HG02588 (cell line): ENCODE data around the gene PLBD1.

Source experiments
- ATAC-seq: cut with Tn5 transposase; IDR thresholded peaks from one replicate; pipeline ENCODE4 v1.9.1; 2021; ENCODE audit warnings: mild to moderate bottlenecking, moderate library complexity; ENCODE audit not compliant: unreplicated experiment

The PLBD1 gene

DNA sequence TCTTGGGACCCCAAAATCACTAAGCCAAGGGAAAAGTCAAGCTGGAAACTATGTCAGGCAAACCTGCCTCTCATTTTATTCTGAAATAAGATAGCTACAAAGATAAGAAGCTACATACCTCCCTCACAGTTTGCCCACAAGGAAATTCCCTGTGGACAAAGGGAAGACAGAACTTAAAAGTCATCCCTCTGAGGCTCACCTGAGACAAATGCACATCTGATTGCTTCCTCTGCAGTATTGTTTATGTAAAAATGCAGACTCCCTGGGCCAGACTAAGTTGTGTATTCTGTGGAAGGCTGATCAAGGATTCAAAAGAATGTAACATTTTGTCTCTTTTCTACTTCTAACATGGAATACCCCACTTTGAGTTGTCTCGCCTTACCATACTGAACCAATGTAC is 2.5 kb upstream of the PLBD1 start:
- ATAC-seq = no peak

DNA sequence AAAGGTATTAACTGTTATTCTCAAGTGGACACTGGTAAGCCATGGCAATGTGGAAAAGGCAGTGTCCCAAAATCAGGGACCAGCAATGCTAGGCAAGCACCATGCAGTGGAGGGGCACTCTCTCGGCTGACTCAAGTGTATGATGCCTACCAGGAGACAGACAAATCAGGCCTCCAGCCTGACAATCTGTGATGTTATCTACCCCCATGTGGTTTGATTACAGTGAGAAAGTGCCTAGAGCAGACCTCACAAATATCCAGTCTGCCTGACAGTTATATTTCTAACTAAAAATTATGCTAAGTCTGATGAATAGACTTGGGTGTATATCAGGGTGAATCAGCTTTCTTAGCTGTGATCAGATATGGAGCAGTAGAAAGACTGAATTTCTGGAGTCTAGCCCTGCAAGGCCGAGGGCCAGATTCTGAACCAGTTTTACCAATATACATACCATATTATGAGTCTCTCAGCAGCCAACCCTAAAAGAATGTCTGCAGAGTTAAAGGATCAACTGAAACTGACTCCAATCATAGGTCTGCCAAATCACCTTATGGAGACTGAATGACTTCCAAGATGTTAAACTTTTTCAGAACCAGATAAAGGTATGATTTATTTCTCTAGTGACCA is 3.2 kb downstream of the PLBD1 start:
- no peak for ATAC-seq

DNA sequence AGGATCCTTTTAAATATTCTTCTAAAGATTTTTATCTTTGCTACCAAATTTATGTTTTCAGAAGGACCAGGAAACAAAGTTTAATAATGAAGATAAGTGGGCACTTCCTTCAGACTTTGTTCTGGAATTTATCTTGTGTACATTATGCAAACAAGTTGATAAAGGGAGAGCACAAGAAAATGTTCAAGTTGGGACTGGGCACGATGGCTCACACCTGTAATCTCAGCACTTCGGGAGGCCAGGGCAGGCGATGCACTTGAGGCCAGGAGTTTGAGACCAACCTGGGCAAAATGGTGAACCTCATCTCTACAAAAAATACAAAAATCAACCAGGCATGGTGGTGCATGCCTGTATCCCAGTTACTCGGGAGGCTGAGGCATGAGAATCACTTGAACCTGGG is 4.6 kb downstream of the PLBD1 start:
- no peak for ATAC-seq

GRCh38 chr12:14562279-14562678 is 5.4 kb downstream of the PLBD1 start:
- ATAC-seq = no peak

DNA sequence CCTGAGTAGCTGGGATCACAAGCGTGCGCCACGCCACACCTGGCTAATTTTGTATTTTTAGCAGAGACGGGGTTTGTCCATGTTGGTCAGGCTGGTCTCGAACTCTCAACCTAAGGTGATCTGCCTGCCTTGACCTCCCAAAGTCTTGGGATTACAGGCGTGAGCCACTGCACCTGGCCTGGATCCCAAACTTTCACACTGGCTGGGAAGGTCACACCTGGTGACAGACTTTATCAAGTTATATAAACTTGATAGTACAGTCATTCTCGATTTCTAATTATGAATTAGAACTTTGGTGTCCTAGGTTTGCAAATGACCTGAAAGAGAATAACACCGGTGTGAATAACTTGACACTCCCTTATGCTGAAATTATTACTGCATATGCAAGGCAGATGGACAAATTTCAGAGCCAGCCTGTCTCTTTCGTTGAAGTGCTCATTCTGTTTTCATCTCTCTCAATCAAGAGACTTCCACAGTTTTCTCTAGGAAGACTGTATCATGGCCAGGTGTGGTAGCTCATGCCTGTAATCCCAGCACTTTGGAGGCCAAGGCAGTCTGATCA is 5.9 kb downstream of the PLBD1 start:
- no peak for ATAC-seq

DNA sequence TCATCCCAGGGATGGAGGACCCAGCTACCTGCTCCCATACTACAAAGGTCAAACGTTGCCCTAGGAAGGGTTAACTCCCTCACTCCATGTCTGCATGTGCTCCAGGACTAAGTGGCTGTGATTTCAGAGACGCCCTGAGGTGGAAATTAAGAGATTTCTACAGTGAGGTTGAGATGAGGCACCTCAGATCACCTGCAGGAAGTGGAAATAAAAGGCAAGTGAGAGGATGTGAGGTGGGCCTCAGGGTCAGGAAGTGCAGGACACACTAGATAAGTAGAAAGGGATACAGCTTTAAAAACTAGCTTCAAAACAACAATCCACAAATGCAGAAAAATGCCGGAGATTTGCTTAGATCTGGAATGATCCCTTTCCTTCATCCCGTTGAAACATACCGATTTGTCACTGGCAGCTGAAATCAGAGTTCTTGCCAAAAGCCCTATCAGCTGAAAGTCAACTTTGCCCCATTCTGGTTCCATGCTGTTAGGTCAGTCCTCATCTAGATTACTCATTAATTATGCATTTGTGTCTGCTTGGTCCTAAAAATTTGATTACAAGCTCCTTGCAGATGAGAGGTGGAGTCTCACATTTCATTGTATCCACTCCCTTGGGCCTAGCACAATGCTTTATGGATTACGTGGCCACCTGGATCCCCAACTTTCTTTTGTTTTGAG is 6.6 kb downstream of the PLBD1 start:
- ATAC-seq = no peak

DNA sequence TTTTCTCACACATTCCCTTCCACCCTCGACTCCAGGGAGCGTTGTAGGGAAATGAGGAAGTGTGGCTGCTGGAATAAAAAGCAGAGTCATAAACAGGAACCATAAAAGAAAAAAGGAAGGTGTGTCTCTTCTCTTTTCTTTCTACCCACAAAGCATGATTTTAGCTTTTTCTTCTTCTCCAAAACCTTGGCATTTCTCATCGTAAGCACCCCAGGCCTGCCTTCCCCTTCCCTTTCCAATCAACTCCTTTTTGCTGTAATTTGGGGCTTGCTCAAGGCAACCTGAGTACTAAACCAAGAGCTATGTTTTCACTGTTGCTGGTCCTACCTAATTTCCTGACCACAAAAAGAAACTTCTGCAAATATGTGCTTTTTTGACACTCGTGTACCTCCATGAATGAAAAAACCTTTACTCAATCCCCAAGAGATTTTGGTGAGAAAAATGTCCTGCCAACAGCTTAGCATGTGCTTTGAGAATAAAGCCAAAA is 9.2 kb downstream of the PLBD1 start:
- ATAC-seq = no peak

- ATAC-seq = no peak
Observed at GRCh38 chr12:14557966-14558365, 9.7 kb downstream of the PLBD1 start.

GRCh38 chr12:14554281-14555007 is 13.2 kb downstream of the PLBD1 start:
- no peak for ATAC-seq

DNA sequence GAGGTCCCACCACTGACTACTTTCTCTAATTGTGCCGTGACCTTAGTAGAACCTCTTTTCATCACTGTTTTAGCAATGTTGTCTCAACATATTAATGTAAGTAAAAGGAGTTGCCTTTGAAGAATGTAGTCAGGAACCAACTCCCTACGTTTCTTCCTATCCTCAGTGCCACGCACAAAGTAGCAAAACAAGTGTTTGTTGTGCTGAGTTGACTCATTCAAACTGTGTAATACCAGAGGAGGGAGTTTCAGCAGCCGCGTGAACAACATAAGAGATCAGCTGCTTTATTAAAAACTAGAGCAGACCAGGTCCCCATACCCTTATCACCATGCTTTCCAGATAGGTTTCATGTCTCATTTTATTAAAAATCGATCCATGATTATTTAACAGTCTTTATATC is 19.1 kb downstream of the PLBD1 start:
- ATAC-seq = no peak

- ATAC-seq = no peak
Observed at GRCh38 chr12:14547571-14547970, 20.1 kb downstream of the PLBD1 start.

- no peak for ATAC-seq
Observed at GRCh38 chr12:14545144-14546124, 22.2 kb downstream of the PLBD1 start.

DNA sequence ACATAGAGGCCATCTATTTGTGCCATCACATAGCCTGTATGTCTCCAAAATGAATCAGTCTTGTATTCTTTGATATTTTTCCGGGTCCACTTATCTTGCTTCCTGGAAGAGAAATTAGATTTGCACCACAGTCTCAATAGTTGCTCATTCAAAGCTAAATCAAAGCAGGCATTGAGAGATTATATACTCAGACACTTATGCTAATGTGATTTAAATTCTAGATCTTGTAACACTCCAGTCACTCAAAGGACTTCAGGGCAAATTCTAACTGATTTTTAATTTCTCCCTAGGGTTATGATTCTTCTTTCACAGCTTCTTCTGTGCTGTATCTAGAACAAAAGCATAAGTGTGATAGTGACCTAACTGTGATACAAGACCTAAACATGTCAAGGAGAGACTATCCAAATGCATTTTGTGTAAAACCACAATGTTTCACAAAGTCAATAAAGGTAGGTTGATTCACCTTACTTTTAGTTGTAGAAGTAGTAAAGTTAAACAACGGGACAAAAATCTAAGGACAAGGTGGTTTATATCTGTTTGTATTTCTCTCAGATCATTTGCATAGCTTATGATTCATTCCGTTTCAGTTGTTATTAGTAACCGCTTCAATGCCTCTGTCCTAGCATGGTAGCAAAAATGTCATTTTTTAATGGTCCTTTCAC is 26.8 kb downstream of the PLBD1 start:
- no peak for ATAC-seq

DNA sequence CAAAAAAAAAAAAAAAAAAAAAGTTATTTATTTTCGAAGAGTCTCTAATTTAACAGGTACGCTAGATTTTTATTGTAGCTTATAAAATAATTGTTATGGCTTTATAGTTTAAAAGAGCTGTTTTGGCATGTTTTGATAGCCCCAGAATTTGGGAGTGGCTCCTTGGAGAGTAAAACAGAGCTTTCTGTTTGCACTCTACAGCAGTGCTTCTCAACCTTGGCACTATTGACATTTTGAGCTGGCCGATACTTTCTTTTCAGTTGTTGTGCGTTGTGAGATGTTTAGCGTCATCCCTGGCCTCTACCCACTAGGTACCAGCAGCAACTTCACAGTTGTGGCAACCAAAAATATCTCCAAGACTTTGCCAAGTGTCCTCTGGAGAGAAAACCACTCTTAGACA is 30.6 kb downstream of the PLBD1 start:
- ATAC-seq = no peak

DNA sequence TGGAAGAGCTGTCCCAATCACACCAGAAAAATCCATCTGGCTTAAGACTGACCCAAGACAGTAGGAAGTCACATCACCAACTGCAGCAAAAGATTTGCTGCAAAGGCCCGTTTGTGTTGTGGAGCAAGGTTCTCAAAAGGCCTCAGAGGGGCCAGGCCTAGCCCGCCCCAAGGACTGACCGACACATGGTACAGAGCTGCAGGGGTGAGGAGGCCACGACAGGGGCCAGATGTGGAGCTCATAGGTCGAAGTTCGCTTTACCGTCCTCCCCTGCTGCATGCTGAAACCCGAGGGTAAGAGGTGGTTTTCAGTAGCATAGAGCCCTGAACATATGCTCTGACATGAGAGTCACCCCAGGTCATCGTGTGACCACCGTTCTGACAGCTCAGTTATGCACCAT is 35.5 kb downstream of the PLBD1 start:
- ATAC-seq = no peak

- no peak for ATAC-seq
Observed at GRCh38 chr12:14525964-14526363, 41.7 kb downstream of the PLBD1 start.

GRCh38 chr12:14521822-14522221 is 45.9 kb downstream of the PLBD1 start:
- no peak for ATAC-seq

GRCh38 chr12:14514946-14515345 is 52.7 kb downstream of the PLBD1 start:
- no peak for ATAC-seq

DNA sequence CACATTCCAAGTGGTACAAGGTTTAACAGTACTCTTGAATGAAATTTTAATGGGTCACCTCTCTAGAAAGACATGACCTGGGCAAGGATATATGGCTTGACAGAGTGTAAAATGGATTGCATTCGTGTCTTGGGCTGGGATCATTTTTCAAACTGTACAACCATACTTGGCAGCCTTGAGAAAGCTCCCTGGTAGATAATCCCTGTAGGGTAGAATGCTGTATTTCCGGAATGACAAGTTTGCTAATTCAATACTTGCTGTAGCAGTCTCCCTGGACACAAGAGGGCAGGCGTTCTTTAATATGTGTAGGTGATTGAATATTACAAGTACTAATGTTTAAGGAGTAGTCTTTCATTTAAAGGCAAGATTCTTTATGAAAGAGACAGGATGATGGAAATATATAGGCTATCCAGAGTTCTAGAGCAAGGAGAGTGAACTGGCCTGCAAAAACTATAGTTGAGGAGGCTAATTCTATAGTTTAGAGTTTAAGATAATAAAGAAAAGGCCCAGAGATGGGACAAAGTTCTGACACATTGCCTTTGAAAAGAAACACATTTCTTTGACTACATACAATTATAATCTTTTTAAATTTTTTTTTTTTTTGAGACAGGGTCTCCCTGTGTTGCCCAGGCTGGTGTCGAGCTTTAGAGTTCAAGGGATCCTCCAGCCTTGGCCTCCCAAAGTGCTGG is 53.4 kb downstream of the PLBD1 start:
- no peak for ATAC-seq

GRCh38 chr12:14510574-14510973 is 57.1 kb downstream of the PLBD1 start:
- ATAC-seq = no peak
